OCI-LY1 (cell line): ENCODE data around the gene EFCAB7.
A peak's percentile ranks its signal among the peaks of the same experiment; 100 is the strongest.

Experiments used
- CTCF ChIP-seq: fragments of 200-600 bp; sonication (generic), shearing (Covaris generic); IDR thresholded peaks from 2 replicates; pipeline ENCODE4 v1.5.1; 2017; ENCODE audit warnings: mild to moderate bottlenecking, antibody characterized with exemption, low read length, moderate library complexity, mixed read lengths
- EZH2 ChIP-seq: fragments of 200-600 bp; sonication (generic), shearing (Covaris generic); IDR thresholded peaks from 2 replicates; pipeline ENCODE4 v1.8.0; 2017; ENCODE audit warnings: borderline replicate concordance, mixed run types, mild to moderate bottlenecking, antibody characterized with exemption, low read length, moderate library complexity, mixed read lengths

- TF ChIP-seq CTCF: peak; percentile 73
- no peak for TF ChIP-seq EZH2
Observed at GRCh38 chr1:63557365-63557987, 34.2 kb downstream of the EFCAB7 start.
